Ectodermal cell (in vitro differentiated cells): ENCODE results near the gene TRPM7.
"Not testable (repeated sequence)": the region's sequence is repeated elsewhere in the genome, so short reads cannot be mapped to it uniquely, and the experiment has no call there.

Source experiments
- H3K27ac ChIP-seq: 2 replicates; pipeline ENCODE4 v1.7.0; 2013; ENCODE audit warnings: mild to moderate bottlenecking, low read depth, low read length; ENCODE audit not compliant: insufficient read depth, poor library complexity, severe bottlenecking
- H3K27me3 ChIP-seq: 2 replicates; pipeline ENCODE4 v1.7.0; 2013; ENCODE audit warnings: mild to moderate bottlenecking, low read length; ENCODE audit not compliant: insufficient read depth, control insufficient read depth, poor library complexity, severe bottlenecking
- H3K36me3 ChIP-seq: one replicate; pipeline ENCODE4 v1.7.0; 2013; ENCODE audit warnings: low read length; ENCODE audit not compliant: control insufficient read depth, insufficient read depth
- H3K4me1 ChIP-seq: one replicate; pipeline ENCODE4 v1.7.0; 2013; ENCODE audit warnings: low read length; ENCODE audit not compliant: control insufficient read depth, insufficient read depth
- H3K4me3 ChIP-seq: 2 replicates; pipeline ENCODE4 v1.7.0; 2013; ENCODE audit warnings: low read depth, low read length, control low read depth; ENCODE audit not compliant: insufficient read depth
- H3K9me3 ChIP-seq: 2 replicates; pipeline ENCODE4 v1.7.0; 2013; ENCODE audit warnings: mild to moderate bottlenecking, low read length, moderate library complexity; ENCODE audit not compliant: control insufficient read depth
- WGBS, 2 experiments: methylation state at CpG; one replicate each; pipeline ENCODE4 v1.1.7; 2013; ENCODE audit warnings: missing lambda C conversion rate in 2 of 2; 5-methylcytosine and 5-hydroxymethylcytosine counted together

Gene TRPM7

DNA sequence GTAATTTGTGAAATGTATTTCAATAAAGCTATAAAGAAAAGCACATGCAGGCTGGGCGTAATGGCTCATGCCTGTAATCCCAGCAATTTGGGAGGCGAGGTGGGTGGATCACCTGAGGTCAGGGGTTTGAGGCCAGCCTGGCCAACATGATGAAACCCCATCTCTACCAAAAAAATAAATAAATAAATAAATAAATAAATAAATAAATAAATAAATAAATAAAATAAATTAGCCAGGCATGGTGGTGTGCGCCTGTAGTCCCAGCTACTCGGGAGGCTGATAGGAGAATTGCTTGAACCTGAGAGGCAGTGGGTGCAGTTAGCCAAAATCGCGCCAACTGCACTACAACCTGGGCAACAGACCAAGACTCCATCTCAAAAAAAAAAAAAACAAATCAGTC lies 69.6 kb downstream of the TRPM7 start:
- not testable (repeated sequence) for H3K9me3 ChIP-seq, H3K4me3 ChIP-seq, H3K27ac ChIP-seq, H3K36me3 ChIP-seq, H3K27me3 ChIP-seq, H3K4me1 ChIP-seq
- WGBS, 2 experiments, result 93 to 96% methylated on average over 6 of the region's 6 CpGs

DNA sequence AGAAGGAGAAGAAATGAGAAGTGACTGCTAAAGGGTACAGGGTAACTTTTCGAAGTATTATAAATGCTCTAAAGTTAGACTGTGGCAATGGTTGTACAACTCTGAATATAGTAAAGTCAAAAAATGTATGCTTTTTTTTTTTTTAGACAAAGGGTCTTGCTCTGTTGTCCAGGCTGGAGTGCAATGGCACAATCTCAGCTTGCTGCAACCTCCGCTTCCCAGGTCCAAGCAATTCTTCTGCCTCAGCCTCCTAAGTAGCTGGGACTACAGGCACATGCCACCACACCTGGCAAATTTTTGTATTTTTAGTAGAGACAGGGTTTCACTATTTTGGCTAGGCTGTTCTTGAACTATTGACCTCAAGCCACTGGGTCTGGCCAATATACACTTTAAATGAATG lies 70.0 kb downstream of the TRPM7 start:
- 96 to 97% methylated on average over 2 of the region's 2 CpGs for WGBS, 2 experiments
- not testable (repeated sequence) for H3K4me1 ChIP-seq, H3K27ac ChIP-seq, H3K27me3 ChIP-seq, H3K4me3 ChIP-seq, H3K9me3 ChIP-seq, H3K36me3 ChIP-seq

- H3K9me3 ChIP-seq, result no peaks in the 10 kb centered on the region
- peaks cover 3% of the 10 kb centered on the region for H3K36me3 ChIP-seq
- no peaks in the 10 kb centered on the region for H3K4me1 ChIP-seq
- no peak overlapping the region for H3K27ac ChIP-seq
- H3K4me3 ChIP-seq, result no peak overlapping the region
- H3K27me3 ChIP-seq, result no peaks in the 10 kb centered on the region
- WGBS, 2 experiments, result 100% methylated on average over 3 to 4 of the region's 5 CpGs
Observed at GRCh38 chr15:50613600-50613999, 73.0 kb downstream of the TRPM7 start.

DNA sequence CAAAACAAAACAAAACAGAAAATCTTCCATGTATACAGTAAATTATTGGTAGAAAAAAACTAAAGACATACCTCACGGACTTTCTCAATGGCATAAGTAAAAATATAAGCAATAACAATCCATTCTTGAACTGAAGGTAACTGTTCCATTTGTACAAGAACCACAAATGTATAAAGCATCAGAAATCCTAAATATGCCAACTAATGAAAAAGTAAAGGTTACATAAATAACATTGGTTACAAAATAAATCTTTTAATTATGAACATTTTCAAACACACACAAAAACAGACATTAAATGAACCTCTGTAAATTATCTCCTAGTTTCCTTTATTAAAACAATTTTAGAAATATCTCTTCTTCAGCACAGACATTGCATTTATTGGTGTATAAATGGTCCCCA lies 79.5 kb downstream of the TRPM7 start:
- peaks cover 8% of the 10 kb centered on the region for H3K36me3 ChIP-seq
- H3K27ac ChIP-seq, result no peak overlapping the region
- no CpG with 5 or more reads among the region's 1 CpG for WGBS, 2 experiments
- H3K4me1 ChIP-seq, result no peaks in the 10 kb centered on the region
- H3K4me3 ChIP-seq, result no peak overlapping the region
- no peaks in the 10 kb centered on the region for H3K9me3 ChIP-seq
- H3K27me3 ChIP-seq, result no peaks in the 10 kb centered on the region

DNA sequence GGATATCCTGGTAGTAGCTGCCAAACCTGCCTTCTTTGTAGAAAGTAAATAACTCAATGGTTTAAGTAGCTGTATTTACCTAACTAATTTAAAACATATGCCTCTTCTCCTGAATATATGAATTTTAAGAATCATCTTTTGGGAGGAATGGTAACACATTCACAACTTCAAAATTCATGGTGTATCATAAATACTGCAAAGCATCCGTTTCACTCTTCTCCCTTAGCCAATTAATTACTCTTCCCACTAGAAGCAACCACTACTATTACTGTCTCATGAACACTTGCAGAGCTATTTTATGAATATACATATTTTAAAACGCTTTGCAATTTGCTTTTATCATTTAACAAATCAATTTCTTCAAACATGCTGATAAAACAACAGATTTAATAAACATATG lies 81.1 kb downstream of the TRPM7 start:
- H3K4me3 ChIP-seq, result no peak overlapping the region
- H3K4me1 ChIP-seq, result no peaks in the 10 kb centered on the region
- peaks cover 8% of the 10 kb centered on the region for H3K36me3 ChIP-seq
- 100% methylated on average over 1 to 2 of the region's 2 CpGs for WGBS, 2 experiments
- no peaks in the 10 kb centered on the region for H3K27me3 ChIP-seq
- no peak overlapping the region for H3K27ac ChIP-seq
- no peaks in the 10 kb centered on the region for H3K9me3 ChIP-seq

GRCh38 chr15:50602028-50602427 lies 84.6 kb downstream of the TRPM7 start:
- H3K27ac ChIP-seq, H3K4me3 ChIP-seq, H3K4me1 ChIP-seq, H3K36me3 ChIP-seq, H3K27me3 ChIP-seq, H3K9me3 ChIP-seq: not testable (repeated sequence)
- 95 to 98% methylated on average over 3 of the region's 5 CpGs for WGBS, 2 experiments

- Histone ChIP-seq H3K9me3 (no peaks in the 10 kb centered on the region), H3K4me3 (no peak overlapping the region), H3K36me3 (peaks cover 3% of the 10 kb centered on the region), H3K4me1 (no peaks in the 10 kb centered on the region), H3K27ac (no peak overlapping the region), H3K27me3 (no peaks in the 10 kb centered on the region)
- WGBS, 2 experiments, result 100% methylated on average over 1 of the region's 2 CpGs; no CpG with 5 or more reads in 1 of the 2 experiments
Observed at GRCh38 chr15:50594311-50594710, 92.3 kb downstream of the TRPM7 start.

GRCh38 chr15:50593761-50594160 lies 92.8 kb downstream of the TRPM7 start:
- 99 to 100% methylated on average over 3 of the region's 3 CpGs for WGBS, 2 experiments
- H3K36me3 ChIP-seq, result peaks cover 8% of the 10 kb centered on the region
- no peaks in the 10 kb centered on the region for H3K4me1 ChIP-seq
- H3K4me3 ChIP-seq, result no peak overlapping the region
- no peaks in the 10 kb centered on the region for H3K9me3 ChIP-seq
- H3K27ac ChIP-seq, result no peak overlapping the region
- no peaks in the 10 kb centered on the region for H3K27me3 ChIP-seq

- Histone ChIP-seq H3K4me3 (no peak overlapping the region), H3K4me1 (no peaks in the 10 kb centered on the region)
- WGBS, 2 experiments, result 100% methylated on average over 1 of the region's 1 CpG; no CpG with 5 or more reads in 1 of the 2 experiments
Observed at GRCh38 chr15:50590288-50590687, 96.3 kb downstream of the TRPM7 start.

GRCh38 chr15:50577492-50577891 lies 109.1 kb downstream of the TRPM7 start:
- no peak overlapping the region for H3K4me3 ChIP-seq
- no peak overlapping the region for H3K27ac ChIP-seq
- no peaks in the 10 kb centered on the region for H3K4me1 ChIP-seq
- no peaks in the 10 kb centered on the region for H3K9me3 ChIP-seq
- H3K36me3 ChIP-seq, result peaks cover 10% of the 10 kb centered on the region
- WGBS, 2 experiments, result 93% methylated on average over 2 of the region's 2 CpGs
- no peaks in the 10 kb centered on the region for H3K27me3 ChIP-seq

More at GRCh38 chr15:50590288-50590687, 96.3 kb downstream of the TRPM7 start:
- Histone ChIP-seq H3K9me3 (no peaks in the 10 kb centered on the region), H3K27me3 (no peaks in the 10 kb centered on the region), H3K36me3 (peaks cover 14% of the 10 kb centered on the region), H3K27ac (no peak overlapping the region)

GRCh38 chr15:50576166-50576565 lies 110.4 kb downstream of the TRPM7 start:
- H3K36me3 ChIP-seq, result peaks cover 10% of the 10 kb centered on the region

More at GRCh38 chr15:50576166-50576565, 110.4 kb downstream of the TRPM7 start:
- no peaks in the 10 kb centered on the region for H3K27me3 ChIP-seq
- H3K4me1 ChIP-seq, result no peaks in the 10 kb centered on the region
- no peak overlapping the region for H3K27ac ChIP-seq
- H3K9me3 ChIP-seq, result no peaks in the 10 kb centered on the region
- H3K4me3 ChIP-seq, result no peak overlapping the region
- 60 to 88% methylated on average over 1 of the region's 1 CpG for WGBS, 2 experiments
